ENCODE measurements around the gene MCM3AP.

DNA sequence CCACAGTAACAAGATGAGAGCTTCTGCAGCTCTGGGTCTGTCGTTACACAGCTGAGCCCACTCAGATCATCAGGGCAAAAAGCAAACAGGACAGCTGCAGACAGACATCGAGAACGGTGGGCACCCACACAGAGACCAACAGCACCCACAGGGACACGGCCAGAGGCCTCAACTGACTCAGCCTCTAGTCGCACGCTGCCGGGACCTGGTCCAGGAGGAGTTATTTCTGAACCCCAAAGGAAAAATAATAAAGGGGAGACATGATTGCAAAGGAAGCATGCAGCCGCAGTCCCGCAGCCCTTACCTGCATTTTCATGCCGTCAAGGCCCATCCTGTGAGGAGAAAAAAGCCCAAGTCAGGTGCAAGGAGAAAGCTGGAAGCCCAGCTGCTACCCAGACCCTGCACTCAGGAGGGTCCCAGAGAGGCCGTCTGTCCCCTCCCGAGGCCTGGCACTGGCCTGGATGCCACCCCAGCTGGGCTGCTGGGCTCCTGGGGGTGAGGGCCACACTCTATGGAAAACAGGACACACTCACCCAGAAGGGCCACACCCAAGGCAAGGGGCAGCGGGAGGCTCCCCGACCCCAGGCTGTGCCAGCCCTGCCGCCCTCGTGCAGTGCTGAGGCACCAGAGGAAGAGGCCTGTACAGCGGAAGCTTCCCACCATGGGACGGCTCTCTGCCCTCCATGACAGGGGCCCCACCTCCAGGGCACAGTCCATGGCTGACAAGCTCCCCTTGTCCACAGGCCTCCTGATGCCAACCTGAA, 72.5 kb downstream of the MCM3AP start:
- TF ChIP-seq FOSL1 (tag; conservative IDR thresholded peaks at IDR 0.05) (no peak), HNRNPUL1 (IDR thresholded peaks at IDR 0.05; ENCODE audit: low read length) (no peak), NONO (IDR thresholded peaks at IDR 0.05; ENCODE audit: low read depth in 2 of 2, low read length in 1 of 2) (no peak), PHB2 (IDR thresholded peaks at IDR 0.05; ENCODE audit: low read depth) (no peak), RAD21 (CRISPR knock-in tag; conservative IDR thresholded peaks at IDR 0.05 in 1 of 2, IDR thresholded peaks at IDR 0.05 in 1 of 2) (no peak), SMAD3 (CRISPR knock-in tag; conservative IDR thresholded peaks at IDR 0.05) (no peak), POLR2AphosphoS5 (IDR thresholded peaks at IDR 0.05; ENCODE audit: control insufficient read depth, insufficient read depth, low read depth, low read length) (no peak), PHF8 (IDR thresholded peaks at IDR 0.05; ENCODE audit: borderline replicate concordance, low read length) (no peak), FOXM1 (IDR thresholded peaks at IDR 0.05; ENCODE audit: low read depth) (no peak), FOXM1 (CRISPR knock-in tag; IDR thresholded peaks at IDR 0.05; ENCODE audit: low read depth) (no peak), TEAD2 (tag; IDR thresholded peaks at IDR 0.05) (no peak)
- TF ChIP-seq, protein P1, sequence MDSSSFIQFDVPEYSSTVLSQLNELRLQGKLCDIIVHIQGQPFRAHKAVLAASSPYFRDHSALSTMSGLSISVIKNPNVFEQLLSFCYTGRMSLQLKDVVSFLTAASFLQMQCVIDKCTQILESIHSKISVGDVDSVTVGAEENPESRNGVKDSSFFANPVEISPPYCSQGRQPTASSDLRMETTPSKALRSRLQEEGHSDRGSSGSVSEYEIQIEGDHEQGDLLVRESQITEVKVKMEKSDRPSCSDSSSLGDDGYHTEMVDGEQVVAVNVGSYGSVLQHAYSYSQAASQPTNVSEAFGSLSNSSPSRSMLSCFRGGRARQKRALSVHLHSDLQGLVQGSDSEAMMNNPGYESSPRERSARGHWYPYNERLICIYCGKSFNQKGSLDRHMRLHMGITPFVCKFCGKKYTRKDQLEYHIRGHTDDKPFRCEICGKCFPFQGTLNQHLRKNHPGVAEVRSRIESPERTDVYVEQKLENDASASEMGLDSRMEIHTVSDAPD (CRISPR knock-in tag; IDR thresholded peaks at IDR 0.05), result no peak

All from K562 (cell line).